Measurements from ENCODE around the gene TTC3.

DNA sequence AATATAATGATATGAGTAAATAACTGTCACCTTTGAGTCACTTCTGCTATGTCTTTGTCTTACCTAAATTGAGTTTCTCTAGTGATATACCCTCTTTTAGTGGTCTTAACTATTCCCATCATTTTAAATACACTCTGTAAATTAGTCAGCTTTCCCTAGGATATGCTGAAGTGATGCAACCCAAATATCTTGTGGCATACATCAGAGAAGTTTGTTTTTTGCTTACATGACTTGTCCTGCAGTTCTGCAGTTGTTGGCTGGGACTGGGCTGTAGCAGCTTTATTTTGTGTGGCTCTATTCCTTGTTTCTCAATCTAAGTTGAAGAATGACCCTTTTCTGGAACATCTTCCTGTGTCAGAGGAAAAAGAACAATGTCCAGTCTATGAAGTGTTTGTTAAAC, 76.4 kb downstream of the TTC3 start:
- TF ChIP-seq, protein P1, sequence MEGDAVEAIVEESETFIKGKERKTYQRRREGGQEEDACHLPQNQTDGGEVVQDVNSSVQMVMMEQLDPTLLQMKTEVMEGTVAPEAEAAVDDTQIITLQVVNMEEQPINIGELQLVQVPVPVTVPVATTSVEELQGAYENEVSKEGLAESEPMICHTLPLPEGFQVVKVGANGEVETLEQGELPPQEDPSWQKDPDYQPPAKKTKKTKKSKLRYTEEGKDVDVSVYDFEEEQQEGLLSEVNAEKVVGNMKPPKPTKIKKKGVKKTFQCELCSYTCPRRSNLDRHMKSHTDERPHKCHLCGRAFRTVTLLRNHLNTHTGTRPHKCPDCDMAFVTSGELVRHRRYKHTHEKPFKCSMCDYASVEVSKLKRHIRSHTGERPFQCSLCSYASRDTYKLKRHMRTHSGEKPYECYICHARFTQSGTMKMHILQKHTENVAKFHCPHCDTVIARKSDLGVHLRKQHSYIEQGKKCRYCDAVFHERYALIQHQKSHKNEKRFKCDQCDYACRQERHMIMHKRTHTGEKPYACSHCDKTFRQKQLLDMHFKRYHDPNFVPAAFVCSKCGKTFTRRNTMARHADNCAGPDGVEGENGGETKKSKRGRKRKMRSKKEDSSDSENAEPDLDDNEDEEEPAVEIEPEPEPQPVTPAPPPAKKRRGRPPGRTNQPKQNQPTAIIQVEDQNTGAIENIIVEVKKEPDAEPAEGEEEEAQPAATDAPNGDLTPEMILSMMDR (IDR thresholded peaks at IDR 0.05), result no peak
- no peak for TF ChIP-seq POLR2A (IDR thresholded peaks at IDR 0.05)
